Gastrocnemius medialis (tissue), 4 donors: ENCODE results near the gene PKLR. TPM values are rescaled to one million over a fixed set of nuclear protein-coding genes. Genes with fewer than 3 reads are reported as not detected.

Experiments used
- ATAC-seq, 2 donors: fragments of 150-250 bp; one replicate each; pipeline ENCODE4 v1.9.1; 2016
- DNase-seq, 2 donors: peaks; one replicate each; pipeline ENCODE4 v3.0.0-alpha.2; 2019
- H3K27ac ChIP-seq, 4 donors: fragments of 200-600 bp; sonication (generic); 1 replicate in 1 of 4; 2 replicates in 3 of 4; pipeline ENCODE4 v1.5.1; 2016 to 2018; ENCODE audit warnings: mild to moderate bottlenecking in 2 of 4, moderate library complexity in 1 of 4
- H3K27me3 ChIP-seq, 3 donors: fragments of 200-600 bp; sonication (generic) in 2 of 3; 1 replicate in 1 of 3; 2 replicates in 2 of 3; pipeline versions ENCODE4 v1.5.1 to v1.6.0; 2016 to 2019; ENCODE audit warnings: mild to moderate bottlenecking in 1 of 3, moderate library complexity in 1 of 3
- H3K36me3 ChIP-seq, 2 donors: fragments of 200-600 bp; sonication (generic) in 1 of 2; one replicate each; pipeline ENCODE4 v1.5.1; 2017 to 2018
- H3K4me1 ChIP-seq, 2 donors: fragments of 200-600 bp; sonication (generic) in 1 of 2; one replicate each; pipeline ENCODE4 v1.5.1; 2016 to 2017; ENCODE audit warnings: mild to moderate bottlenecking in 2 of 2
- H3K4me3 ChIP-seq, 4 donors: fragments of 200-600 bp; sonication (generic) in 3 of 4; 1 replicate in 1 of 4; 2 replicates in 3 of 4; pipeline ENCODE4 v1.5.1; 2016 to 2019; ENCODE audit warnings: mild to moderate bottlenecking in 2 of 4
- H3K9me3 ChIP-seq, 3 donors: fragments of 200-600 bp; sonication (generic) in 2 of 3; 1 replicate in 1 of 3; 2 replicates in 2 of 3; pipeline ENCODE4 v1.5.1; 2016 to 2019
- CTCF ChIP-seq, 5 experiments: fragments of 450-650 bp in 3 of 5; fragments of 200-600 bp in 2 of 5; sonication (generic) in 2 of 5; IDR thresholded peaks in 4 of 5; conservative IDR thresholded peaks in 1 of 5; 1 replicate in 4 of 5; 2 replicates in 1 of 5; pipeline ENCODE4 v1.5.1; 2016 to 2019; ENCODE audit warnings: antibody characterized with exemption in 5 of 5, mild to moderate bottlenecking in 3 of 5, moderate library complexity in 3 of 5
- POLR2A ChIP-seq, 2 donors: fragments of 450-650 bp; IDR thresholded peaks; one replicate each; pipeline ENCODE4 v1.6.1; 2017; ENCODE audit warnings: antibody characterized with exemption in 2 of 2, mild to moderate bottlenecking in 2 of 2, moderate library complexity in 2 of 2
- in situ Hi-C, 4 donors: fragments of 200-750 bp; cut with MboI; loops; one replicate each; pipeline versions ENCODE4 v1.15.0 to v1.8.0; 2017; ENCODE audit warnings: low sequenced_read_pairs in 4 of 4
- intact Hi-C: fragments of 100-400 bp; cut with DNase I; formaldehyde crosslinking; loops from one replicate; pipeline ENCODE4 v1.15.1; 2023; ENCODE audit warnings: low total_unique reads
- total RNA-seq, 4 donors: library from RNA; depleted of rRNA; stranded (reverse); fragments of >200 nt; gene quantifications; one replicate each; pipeline versions ENCODE4 v1.1.0 to v1.2.3, GENCODE V29; 2016

PKLR gene
- total RNA-seq, 4 donors from 2014 or later: not detected

DNA sequence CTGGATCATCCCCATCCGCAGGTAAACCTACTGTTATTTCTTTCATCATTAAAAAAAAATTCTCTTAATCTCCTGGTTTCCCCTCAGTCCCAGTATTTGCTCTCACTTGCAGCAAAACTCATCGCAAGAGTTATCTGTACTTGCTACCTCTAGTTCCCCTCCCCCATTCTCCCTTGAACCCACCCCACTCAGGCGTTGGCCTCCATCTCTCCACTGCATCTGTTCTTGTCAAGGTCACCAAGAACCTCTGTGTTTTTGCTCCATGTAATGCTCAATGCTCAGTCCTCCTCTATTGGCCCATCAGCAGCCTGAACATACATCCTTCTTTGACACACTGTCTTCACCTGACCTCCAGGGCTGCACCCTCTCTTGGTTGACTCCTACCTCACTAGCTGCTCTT is 4.6 kb downstream of the PKLR start:
- Histone ChIP-seq H3K27ac (no peak overlapping the region), H3K36me3 (no peaks in the 10 kb centered on the region), H3K27me3 (peaks cover 17 to 25% (median 24%) of the 10 kb centered on the region in 3 donors), H3K4me1 (no peaks in the 10 kb centered on the region), H3K4me3 (no peak overlapping the region), H3K9me3 (no peaks in the 10 kb centered on the region)
- in situ Hi-C loops (no loop called here), intact Hi-C loops (no loop called here)
- DNase-seq: no peak
- ATAC-seq: no peak
- TF ChIP-seq CTCF (IDR thresholded peaks at IDR 0.05 in 4 of 5, conservative IDR thresholded peaks at IDR 0.05 in 1 of 5) (no peak), POLR2A (IDR thresholded peaks at IDR 0.05) (no peak)

- H3K9me3 ChIP-seq: no peaks in the 10 kb centered on the region
- TF ChIP-seq POLR2A (IDR thresholded peaks at IDR 0.05) (no peak), CTCF (IDR thresholded peaks at IDR 0.05 in 4 of 5, conservative IDR thresholded peaks at IDR 0.05 in 1 of 5) (no peak)
- H3K27me3 ChIP-seq: peaks cover 17 to 25% (median 24%) of the 10 kb centered on the region in 3 donors
- ATAC-seq (no peak), DNase-seq (no peak)
- in situ Hi-C loops: no loop called here
- H3K27ac ChIP-seq: no peak overlapping the region
- no peak overlapping the region for H3K4me3 ChIP-seq
- no peaks in the 10 kb centered on the region for H3K4me1 ChIP-seq
- intact Hi-C loops: no loop called here
- H3K36me3 ChIP-seq: no peaks in the 10 kb centered on the region
Measured at GRCh38 chr1:155295942-155296267, 5.3 kb downstream of the PKLR start.

DNA sequence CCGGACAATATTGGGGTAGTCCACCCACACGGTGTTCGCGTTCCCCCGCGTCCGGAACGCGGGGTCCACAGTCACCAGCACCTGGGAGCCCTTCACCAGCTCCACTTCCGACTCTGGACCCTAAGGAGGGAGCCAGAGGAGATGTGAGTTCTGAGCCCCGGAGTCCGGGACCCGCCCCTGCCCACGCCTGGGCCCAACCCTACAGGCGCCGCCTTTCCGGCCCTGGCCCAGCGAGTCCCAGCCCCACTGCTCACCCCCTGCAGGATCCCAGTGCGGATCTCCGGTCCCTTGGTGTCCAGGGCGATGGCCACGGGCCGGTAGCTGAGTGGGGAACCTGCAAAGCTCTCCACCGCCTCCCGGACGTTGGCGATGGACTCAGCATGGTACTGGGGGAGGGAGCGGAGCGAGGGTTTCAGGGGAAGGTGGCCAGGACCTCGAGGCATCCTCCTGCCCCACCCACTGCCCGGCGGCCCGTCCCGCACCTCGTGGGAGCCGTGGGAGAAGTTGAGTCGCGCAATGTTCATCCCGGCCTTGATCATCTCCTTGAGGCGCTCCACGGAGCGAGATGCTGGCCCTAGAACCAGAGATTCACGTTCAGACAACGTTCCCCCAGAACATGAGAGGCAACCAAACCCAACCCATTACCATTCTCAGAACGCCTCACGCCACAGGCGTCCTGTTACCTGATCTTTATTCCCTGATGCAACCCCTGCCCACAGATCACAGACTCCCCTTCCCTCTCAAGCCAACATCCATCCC is 5.9 kb downstream of the PKLR start:
- Histone ChIP-seq H3K9me3 (no peaks in the 10 kb centered on the region), H3K27ac (no peak overlapping the region), H3K4me3 (peak overlapping the region in 3 of 4 donors; percentile 1 to 9 (median 9)), H3K36me3 (no peaks in the 10 kb centered on the region), H3K4me1 (no peaks in the 10 kb centered on the region), H3K27me3 (peaks cover 17 to 25% (median 24%) of the 10 kb centered on the region in 3 donors)
- in situ Hi-C loops: no loop called here
- intact Hi-C loops: no loop called here
- DNase-seq: no peak
- no peak for ATAC-seq
- no peak for TF ChIP-seq POLR2A (IDR thresholded peaks at IDR 0.05)
- TF ChIP-seq CTCF (IDR thresholded peaks at IDR 0.05 in 4 of 5, conservative IDR thresholded peaks at IDR 0.05 in 1 of 5): no peak

DNA sequence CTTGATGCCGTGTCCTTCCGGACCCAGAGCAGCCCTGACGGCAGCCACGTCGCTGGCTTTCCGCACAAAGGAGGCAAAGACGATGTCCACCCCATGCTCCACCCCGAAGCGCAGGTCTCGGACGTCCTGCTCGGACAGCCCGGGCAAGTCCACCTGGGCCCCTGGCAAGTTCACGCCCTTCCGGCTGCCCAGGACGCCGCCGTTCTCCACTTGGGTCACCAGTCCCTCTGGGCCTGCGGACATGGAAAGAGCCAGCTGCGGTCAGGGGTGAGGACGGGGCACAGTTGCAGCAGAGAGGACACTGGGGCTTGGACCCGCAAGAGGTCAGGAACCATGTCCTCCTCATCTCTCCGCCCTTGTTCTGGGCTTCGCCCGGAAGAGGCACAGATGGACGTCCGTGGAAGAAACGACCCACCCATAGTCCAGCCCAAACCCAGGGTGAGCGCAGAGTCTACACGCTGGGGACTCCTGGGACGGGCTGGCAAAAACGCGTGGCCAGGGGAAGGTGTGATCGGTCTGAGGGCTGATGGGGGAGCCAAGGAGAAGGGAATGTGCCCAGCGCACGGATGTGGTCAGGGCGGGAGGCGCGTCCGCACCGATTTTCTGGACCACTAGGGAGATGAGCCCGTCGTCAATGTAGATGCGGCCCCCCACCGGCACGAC is 6.6 kb downstream of the PKLR start:
- in situ Hi-C loops: no loop called here
- no peak for ATAC-seq
- TF ChIP-seq POLR2A (IDR thresholded peaks at IDR 0.05) (no peak), CTCF (IDR thresholded peaks at IDR 0.05 in 4 of 5, conservative IDR thresholded peaks at IDR 0.05 in 1 of 5) (no peak)

More for the DNA sequence above, 6.6 kb downstream of the PKLR start:
- Histone ChIP-seq H3K4me3 (peak overlapping the region in 2 of 4 donors; percentile 1 to 9), H3K27me3 (peaks cover 17 to 25% (median 24%) of the 10 kb centered on the region in 3 donors), H3K4me1 (no peaks in the 10 kb centered on the region), H3K36me3 (no peaks in the 10 kb centered on the region), H3K9me3 (no peaks in the 10 kb centered on the region), H3K27ac (no peak overlapping the region)
- DNase-seq: no peak
- intact Hi-C loops: no loop called here
